GM12873 (cell line): Measurements from ENCODE around the gene IKBKE.

Experiments
- TF ChIP-seq, protein P1 (sequence below): IDR thresholded peaks from 2 replicates; pipeline ENCODE4 v1.5.1; 2012; ENCODE audit warnings: low read depth, mild to moderate bottlenecking, moderate library complexity, low read length, control low read depth; ENCODE audit not compliant: insufficient read depth; ENCODE audit errors: missing control alignments

IKBKE gene

DNA sequence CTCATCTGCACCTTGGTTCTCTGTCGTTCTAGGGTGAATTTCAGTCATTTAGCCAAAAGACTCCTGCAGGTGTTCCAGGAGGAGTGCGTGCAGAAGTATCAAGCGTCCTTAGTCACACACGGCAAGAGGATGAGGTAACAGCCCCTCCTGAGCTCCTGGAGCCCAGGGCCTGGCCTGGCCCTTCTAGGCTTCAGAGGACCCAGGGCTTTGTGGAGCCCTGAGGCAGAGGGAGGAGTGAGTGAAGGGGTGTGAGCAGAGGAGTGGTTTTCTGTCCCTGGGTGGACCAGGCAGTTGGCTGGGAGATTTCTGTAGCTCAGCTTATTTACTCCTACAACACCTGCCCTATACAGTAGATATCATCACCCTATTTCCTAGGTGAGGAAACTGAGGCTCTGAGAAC is 21.3 kb downstream of the IKBKE start:
- TF ChIP-seq, protein P1, sequence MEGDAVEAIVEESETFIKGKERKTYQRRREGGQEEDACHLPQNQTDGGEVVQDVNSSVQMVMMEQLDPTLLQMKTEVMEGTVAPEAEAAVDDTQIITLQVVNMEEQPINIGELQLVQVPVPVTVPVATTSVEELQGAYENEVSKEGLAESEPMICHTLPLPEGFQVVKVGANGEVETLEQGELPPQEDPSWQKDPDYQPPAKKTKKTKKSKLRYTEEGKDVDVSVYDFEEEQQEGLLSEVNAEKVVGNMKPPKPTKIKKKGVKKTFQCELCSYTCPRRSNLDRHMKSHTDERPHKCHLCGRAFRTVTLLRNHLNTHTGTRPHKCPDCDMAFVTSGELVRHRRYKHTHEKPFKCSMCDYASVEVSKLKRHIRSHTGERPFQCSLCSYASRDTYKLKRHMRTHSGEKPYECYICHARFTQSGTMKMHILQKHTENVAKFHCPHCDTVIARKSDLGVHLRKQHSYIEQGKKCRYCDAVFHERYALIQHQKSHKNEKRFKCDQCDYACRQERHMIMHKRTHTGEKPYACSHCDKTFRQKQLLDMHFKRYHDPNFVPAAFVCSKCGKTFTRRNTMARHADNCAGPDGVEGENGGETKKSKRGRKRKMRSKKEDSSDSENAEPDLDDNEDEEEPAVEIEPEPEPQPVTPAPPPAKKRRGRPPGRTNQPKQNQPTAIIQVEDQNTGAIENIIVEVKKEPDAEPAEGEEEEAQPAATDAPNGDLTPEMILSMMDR, result no peak

DNA sequence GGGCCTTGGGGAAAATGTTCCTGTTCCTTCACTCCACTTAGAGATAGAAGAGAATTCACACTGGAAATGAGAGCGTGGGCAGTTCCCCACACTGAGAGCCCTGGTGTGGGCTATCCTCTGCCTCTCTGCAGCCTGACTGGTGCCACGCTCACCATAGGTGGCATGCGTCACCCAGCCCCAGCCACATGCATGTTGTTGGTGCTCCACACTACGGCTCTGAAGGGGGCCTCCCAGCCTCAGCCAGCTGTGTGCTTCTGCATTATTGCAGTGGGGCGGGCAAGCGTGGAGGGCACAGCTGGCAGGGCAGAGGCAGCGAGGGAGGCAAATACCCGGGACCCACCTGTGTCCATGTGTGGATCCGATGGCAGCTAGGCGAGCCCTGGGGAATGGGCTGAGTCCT is 22.3 kb downstream of the IKBKE start:
- TF ChIP-seq, protein P1, result no peak

DNA sequence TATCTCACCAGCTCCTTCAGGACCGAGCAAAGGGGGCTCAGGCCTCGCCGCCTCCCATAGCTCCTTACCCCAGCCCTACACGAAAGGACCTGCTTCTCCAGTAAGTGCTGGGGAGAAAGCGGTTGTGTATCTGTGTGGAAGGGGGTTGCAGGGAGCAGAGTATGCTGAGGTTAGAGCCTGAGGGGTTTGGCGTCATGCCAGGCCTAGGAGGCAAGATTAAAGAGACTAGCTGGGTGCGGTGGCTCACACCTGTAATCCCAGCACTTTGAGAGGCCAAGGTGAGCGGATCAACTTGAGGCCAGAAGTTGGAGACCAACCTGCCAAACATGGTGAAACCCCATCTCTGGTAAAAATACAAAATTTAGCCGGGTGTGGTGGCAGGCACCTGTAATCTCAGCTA is 23.0 kb downstream of the IKBKE start:
- TF ChIP-seq, protein P1, result no peak

DNA sequence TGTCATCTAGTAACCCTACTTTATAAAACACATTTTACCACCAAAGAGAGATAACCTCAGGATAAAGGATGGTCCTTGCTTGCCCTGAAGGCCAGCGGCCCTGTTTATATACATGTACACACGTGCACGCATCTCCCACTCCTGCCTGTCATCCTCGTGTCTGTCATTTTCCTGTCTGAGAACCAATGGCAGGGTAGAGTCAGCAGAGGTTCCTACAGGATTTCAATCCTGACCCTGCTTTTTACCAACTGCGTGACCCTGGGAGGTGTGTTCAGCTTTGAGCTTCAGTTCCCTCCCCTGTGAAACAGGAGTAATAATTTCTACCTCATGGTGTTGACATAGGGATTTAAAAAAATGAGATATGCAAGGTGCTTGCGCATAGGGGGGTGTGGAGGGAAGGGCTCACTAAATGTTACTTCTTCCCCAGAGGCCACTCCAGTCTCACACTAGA is 24.8 kb downstream of the IKBKE start:
- TF ChIP-seq, protein P1, result no peak

DNA sequence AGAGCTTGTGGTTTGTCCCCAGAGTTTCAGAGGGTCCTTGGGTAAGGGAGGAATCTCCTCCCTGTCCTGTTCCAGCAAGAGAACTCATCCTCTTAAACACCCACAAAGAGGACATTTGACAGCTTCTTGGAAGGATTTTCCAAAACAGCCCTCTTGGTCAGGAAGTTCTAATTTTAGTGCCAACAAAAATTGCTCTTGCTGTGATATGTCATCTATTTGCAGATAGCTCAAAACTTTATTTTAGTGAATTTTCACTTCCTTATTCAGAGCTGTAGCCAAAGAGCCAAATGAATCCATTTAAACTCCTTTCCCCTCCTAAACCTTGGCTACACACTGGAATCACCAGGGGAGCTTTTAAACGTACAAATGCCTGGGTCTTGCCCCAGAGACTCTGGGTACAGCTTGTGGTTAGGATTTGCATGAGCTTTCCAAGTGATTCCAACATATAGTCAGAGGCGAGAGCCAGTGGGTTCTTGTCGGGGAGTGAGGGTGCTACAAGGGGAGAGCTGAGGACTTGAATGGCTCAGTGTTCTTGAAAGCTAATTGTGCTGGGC is 25.3 kb downstream of the IKBKE start:
- TF ChIP-seq, protein P1, result no peak

DNA sequence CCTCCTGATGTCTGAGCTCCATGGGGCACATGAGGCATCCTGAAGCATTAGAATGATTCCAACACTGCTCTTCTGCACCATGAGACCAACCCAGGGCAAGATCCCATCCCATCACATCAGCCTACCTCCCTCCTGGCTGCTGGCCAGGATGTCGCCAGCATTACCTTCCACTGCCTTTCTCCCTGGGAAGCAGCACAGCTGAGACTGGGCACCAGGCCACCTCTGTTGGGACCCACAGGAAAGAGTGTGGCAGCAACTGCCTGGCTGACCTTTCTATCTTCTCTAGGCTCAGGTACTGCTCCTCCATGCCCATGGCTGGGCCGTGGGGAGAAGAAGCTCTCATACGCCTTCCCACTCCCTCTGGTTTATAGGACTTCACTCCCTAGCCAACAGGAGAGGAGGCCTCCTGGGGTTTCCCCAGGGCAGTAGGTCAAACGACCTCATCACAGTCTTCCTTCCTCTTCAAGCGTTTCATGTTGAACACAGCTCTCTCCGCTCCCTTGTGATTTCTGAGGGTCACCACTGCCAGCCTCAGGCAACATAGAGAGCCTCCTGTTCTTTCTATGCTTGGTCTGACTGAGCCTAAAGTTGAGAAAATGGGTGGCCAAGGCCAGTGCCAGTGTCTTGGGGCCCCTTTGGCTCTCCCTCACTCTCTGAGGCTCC is 26.0 kb downstream of the IKBKE start:
- TF ChIP-seq, protein P1, result no peak

DNA sequence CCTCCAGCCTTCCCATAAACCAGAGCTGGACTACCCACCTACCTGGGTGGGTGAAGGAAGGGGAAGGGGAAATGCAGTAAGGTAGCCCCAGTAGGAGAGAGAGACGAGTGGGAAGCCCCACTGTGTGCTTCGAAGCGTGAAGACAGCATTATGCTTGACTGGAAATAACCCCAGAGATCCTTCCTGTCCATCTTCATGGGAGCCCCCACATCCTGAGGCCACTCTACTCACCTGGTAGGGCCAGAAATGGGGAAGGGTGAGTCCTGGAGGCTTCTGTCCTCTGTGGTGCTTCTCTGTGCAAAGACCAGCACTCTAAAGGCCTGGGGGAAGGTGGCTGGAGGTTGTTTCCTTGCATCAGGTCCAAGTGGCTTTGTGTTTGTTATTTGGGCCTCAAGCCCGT is 27.1 kb downstream of the IKBKE start:
- TF ChIP-seq, protein P1, result no peak
